GM12875 (cell line): ENCODE measurements around the gene UNC13D.

Experiments
- H3K4me3 ChIP-seq: one replicate; pipeline ENCODE4 v1.5.1; 2011; ENCODE audit warnings: low read depth, low read length, control low read depth
- TF ChIP-seq, protein P1 (sequence below): IDR thresholded peaks from 2 replicates; pipeline ENCODE4 v1.5.1; 2011; ENCODE audit warnings: low read depth, mild to moderate bottlenecking, control low read depth, inconsistent platforms, low read length, moderate library complexity, borderline replicate concordance; ENCODE audit not compliant: insufficient read depth

UNC13D gene

DNA sequence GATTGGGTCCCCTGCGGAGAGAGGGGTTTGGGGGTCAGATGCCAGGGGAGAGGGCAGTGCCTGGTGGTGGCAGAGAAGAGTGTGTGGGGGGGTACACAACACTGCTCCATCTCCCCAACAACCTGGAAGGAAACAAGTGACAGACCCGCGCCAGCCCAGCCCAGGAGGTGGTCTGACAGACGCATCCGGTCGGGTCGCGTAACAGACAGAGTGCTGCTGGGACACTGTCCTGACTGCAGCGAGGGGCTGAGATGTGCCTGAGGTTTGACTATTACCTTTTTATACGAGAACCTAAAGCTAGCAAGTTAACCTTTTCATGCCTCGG lies 16.2 kb downstream of the UNC13D start:
- no peak overlapping the region for H3K4me3 ChIP-seq
- TF ChIP-seq, protein P1, sequence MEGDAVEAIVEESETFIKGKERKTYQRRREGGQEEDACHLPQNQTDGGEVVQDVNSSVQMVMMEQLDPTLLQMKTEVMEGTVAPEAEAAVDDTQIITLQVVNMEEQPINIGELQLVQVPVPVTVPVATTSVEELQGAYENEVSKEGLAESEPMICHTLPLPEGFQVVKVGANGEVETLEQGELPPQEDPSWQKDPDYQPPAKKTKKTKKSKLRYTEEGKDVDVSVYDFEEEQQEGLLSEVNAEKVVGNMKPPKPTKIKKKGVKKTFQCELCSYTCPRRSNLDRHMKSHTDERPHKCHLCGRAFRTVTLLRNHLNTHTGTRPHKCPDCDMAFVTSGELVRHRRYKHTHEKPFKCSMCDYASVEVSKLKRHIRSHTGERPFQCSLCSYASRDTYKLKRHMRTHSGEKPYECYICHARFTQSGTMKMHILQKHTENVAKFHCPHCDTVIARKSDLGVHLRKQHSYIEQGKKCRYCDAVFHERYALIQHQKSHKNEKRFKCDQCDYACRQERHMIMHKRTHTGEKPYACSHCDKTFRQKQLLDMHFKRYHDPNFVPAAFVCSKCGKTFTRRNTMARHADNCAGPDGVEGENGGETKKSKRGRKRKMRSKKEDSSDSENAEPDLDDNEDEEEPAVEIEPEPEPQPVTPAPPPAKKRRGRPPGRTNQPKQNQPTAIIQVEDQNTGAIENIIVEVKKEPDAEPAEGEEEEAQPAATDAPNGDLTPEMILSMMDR, result no peak

DNA sequence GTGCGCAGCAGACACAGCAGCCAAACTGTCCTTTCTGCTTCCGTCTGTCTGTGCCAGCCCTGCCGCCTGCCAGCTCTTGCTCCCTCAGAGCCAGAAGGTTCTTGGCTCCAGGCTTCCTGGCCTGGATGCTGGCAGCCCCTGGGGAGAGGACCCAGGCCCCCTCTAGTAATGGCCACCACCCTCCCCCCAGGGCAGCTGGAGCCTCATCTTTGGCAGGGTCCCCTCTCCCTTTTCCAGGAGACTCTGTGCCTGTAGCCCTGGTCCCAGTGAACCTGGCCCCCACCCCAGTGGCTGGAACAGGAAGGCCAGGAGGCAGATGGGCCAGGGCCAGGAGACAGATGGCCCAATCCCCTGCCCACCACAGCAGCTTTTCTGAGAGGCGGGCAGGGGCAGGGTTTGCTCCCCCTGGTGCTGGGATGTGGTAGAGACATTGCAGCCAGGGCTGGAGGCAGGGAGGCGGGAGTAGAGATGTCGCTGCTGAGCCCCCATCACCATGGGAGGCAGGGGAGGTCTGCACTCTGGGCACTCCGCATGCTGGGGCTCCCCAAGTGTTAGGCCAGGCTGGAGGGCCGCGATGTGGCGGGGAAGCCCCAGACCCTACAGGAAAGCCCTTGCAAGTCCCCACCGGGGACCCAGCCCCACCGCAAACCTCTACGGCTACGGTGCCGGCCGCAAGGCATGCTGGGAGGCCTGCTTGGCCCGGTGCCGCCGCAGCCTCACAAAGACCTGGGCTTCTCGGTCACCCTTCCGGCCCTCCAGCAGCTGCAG lies 16.7 kb downstream of the UNC13D start:
- no peak overlapping the region for H3K4me3 ChIP-seq

GRCh38 chr17:75826561-75827307 lies 17.5 kb downstream of the UNC13D start:
- no peak overlapping the region for H3K4me3 ChIP-seq
- TF ChIP-seq, protein P1, result no peak

More for the DNA sequence above, 16.7 kb downstream of the UNC13D start:
- TF ChIP-seq, protein P1, result peak; percentile 82

DNA sequence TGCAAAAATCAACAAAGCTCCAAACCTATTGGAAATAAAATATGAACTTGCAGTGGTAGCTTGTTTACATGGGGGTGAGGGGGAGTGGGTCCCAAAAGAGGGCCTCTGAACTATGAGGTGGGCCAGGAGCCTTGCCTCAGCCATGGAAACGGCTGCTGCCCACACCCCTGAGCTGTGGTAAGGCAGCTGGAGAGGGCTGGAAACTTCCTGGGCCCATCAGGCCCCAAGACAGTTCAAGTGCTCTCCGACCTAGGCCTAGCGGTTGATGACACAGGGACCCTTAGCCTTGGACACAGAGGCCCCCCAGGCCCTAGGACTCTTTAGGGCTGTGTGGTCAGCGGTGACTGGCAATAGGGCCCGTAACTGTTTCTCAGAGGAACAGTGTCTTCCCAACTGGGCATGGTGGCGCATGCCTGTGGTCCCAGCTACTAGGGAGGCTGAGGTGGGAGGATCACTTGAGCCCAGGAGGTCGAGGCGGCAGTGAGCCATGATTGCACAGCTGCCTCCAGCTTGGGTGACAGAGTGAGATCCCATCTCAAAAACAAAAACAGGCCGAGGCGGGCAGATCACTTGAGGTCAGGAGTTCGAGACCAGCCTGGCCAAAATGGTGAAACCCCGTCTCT lies 18.3 kb downstream of the UNC13D start:
- TF ChIP-seq, protein P1, result no peak

GRCh38 chr17:75825149-75825552 lies 19.1 kb downstream of the UNC13D start:
- TF ChIP-seq, protein P1, result no peak
- no peak overlapping the region for H3K4me3 ChIP-seq

More for the DNA sequence above, 18.3 kb downstream of the UNC13D start:
- no peak overlapping the region for H3K4me3 ChIP-seq

DNA sequence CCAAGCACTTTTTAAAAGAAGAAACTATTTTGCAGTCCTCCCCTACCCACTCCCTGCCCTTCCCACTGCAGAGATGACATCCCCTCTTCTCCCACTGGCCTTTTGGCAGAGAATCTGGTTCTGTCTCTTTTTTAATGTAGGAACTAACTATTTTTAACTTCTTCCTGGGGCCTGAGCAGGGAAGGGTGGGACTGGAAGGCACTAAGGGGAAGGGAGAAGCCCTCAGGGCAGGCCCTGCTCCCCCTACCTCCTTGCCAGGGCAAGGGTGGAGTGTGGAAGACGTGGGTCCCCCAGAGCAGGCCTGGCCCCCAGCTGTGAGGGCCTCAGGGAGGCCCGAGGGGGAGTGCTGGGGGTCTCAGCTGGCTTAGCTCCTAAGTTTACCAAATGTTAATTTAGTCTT lies 19.5 kb downstream of the UNC13D start:
- no peak overlapping the region for H3K4me3 ChIP-seq
- TF ChIP-seq, protein P1, result no peak
